Measurements from ENCODE around the gene IFT172.
A peak's percentile ranks its signal among the peaks of the same experiment; 100 is the strongest.

IFT172 gene

DNA sequence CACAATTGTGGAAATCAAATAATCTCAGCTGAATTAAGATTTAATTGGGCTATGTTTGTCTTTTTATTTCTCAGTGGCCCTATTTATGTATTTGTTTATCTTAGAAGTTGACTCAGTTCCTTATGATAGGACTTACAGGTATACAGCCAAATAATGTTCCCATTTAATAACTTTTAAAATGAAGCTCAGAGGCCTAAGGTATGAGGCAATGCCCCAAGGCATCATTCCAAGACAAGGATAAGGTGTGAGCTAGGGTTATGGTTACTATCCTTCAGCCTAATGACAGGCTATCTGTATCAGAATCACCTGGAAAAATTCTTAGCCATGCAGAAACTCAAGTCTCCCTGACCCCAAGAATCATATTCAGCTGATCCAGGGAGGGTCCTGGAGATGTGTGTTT lies 68.5 kb downstream of the IFT172 start:
- no peak for DNase-seq

DNA sequence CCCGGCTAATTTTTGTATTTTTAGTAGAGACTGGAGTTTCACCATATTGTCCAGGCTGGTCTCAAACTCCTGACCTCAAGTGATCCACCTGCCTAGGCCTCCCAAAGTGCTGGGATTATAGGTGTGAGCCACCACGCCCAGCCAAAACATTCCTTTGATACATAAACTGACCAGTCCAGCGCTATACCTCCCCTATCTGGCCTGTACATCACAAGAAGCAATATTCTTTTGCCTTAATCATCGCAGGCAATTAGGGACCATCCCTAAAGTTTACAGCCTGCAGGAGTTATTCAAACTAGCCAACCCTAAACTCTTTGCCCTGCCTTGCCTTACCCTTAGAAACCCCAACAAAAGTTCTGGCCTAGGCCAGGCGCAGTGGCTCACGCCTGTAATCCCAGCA lies 73.4 kb downstream of the IFT172 start:
- DNase-seq: no peak

DNA sequence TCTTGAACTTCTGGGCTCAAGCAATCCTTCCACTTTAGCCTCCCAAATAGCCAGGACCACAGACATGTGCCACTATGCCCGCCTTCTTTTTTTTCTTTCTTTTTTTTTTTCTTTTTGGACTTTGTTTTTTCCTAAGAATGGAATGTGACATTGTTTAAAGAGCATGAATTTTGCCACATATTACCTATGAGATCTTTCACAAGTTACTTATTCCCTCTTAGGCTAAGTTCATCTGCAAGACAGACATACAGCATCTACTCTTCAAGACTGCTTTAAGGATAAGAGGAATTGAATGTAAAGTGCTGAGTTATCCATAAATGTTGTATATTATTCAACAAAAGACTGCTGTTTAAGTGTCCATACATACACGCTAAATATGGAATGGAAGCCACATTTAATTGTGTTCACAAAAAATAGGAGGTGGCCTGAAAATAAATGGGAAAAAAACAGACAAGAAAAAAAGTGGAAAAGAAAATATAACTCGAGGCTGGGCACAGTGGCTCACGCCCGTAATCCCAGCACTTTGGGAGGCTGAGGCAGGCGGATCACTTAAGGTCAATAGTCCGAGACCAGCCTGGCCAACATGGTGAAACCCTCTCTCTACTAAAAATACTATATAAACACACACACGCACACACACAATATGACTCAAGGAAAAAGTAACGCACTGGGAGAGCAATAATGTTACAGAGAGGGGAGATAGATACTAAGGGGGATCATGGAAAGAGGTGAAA lies 77.0 kb downstream of the IFT172 start:
- DNase-seq: no peak

DNA sequence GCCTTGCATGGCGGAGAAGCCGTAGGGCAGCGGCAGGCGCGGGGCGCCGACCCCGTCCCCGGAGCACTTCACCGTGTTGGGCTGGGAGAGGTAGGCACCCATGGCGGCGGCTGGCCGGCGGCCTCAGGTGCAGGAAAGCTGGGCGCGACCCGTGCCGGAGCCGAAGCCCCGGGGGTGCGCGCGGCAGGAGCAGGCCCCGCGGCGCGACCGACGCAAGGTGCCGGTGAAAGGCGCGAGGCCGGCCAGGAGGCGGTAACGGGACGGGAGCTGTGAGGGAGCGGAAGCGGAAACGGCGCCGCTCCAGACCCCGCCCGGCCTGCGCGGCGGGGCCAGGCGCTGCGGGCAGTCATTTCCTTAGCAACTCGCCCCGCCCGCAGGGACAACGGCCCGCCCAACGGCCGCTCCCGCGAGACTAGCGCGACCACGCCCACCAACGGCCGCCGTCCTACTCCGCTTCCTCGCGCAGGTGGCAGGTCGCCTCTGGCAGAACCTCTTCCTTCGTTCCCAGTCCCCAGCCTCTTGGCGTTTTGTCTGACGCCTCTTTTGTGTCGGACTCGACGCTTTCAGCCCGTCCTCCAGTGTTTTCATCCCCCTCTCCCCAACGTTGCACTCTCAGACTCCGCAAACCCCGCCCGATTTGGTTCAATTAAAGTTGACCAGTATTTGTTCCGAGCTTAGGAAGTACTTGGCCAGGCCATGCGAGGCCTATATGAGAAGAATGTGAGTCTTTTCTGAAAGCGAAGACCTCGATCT lies 80.0 kb downstream of the IFT172 start, which contains the start of gene PPM1G:
Gene PPM1G, minus strand, starts transcription at position 271 of the 753 bp plus-strand sequence. Its CDS starts 169 bp downstream, at position 102.
- peak; percentile 80 to 91 for DNase-seq

DNA sequence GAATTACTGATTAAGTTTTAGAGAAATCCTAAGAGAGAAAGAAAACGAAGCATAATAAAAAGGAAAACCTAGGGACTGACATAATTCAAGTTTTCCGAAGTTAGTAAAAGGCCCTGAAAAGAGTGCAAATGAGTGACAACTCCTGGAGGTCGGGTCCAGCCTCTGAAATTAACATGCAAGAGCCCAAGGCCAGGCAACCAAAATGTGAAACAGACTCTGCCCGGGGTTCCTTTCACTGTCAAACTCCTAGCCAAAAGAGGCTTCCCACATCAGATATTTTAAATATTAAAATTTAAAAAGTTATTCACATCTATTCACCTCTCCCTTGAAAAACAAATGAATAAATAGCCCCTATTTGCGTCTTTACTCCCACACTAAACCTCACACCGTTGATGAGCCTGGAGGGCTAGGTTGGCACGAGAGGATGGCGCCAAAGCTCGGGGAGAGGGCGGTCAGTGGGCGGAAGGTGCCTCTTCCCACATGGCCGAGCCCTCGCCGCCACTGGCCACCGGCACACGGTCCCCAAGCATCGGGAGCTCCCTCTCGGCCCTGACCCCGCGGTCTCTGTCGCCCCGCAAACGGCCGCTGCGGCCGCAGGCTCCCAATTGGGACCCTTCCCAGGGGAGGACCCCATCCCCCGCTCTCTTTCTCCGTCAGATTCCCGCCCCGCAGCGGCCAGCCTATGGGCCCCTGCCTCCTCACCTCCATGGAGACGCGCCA lies 80.8 kb downstream of the IFT172 start:
- DNase-seq: no peak

DNA sequence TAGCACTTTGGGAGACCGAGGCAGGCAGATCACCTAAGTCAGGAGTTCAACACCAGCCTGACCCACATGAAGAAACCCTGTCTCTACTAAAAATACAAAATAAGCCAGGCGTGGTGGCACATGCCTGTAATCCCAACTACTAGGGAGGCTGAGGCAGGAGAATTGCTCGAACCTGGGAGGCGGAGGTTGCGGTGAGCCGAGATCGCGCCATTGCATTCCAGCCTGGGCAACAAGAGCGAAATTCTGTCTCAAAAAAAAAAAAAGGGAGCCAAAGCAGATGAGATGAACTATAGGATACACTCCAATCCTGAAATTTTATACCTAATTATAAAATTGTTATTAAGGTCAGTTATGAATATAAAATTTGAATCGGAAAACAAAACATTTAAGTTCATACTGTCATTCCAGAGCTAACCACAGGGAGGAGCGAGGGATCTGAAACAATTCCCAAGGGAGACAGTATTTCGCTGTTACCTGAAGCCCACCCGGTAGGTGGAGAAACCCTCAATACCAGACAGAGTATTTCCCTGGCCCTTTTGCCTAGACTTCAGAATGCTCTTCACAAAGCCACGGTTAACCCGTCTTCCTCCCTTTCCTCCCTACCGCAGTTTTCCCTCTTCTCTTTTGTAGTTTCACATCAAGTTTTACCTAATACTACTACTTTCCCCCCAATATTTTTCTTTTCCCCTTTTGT lies 81.6 kb downstream of the IFT172 start:
- no peak for DNase-seq

DNA sequence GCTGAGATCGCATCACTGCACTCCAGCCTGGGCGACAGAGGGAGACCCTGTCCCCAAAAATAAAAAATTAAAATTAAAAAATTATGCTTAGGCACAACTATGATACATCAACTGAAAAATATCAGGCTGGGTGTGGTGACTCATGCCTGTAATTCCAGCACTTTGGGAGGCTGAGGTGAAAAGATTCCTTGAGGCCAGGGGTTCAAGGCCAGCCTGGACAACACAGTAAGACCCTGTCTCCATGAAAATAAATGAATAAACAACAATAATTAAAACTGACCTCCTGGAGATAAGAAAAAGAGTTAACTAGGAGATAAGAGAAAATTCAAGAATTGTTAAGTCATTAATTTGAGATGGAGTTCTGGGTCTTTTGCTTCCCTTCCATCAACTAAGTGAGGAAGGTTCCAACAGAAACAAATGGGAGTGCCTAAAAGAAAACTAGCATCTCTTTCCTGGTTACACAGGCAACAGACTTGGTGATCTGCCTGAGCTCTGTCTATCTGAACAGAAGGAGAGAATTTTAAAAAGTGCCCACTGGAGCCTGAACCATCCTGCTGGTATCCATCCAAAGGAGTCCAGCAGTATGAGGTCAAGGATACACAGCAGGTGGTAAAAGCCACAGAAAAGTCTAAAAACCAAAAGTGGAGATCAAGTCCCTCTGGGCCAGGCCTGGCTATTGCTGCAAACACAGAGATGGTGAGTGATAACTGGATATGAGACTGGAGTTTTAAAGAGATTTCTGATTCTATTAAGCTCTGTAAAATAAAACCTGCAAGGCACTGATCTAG lies 89.0 kb downstream of the IFT172 start:
- DNase-seq: no peak

DNA sequence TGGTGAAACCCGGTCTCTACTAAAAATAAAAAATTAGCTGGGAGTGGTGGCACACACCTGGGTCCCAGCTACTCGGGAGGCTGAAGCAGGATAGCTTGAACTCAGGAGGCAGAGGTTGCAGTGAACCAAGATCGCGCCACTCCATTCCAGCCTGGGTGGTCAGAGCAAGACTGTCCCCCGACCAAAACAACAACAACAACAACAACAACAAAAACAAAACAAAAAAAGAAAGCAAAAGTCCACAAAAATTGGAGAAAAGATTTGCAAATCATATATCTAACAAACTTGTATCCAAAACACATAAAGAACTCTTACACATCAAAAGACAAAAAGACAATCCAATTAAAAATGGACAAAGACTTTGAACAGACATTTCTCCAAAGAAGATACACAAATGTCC lies 90.6 kb downstream of the IFT172 start:
- DNase-seq: no peak
